HL-60 (cell line): ENCODE data around the gene CPVL.

Experiments
- DNase-seq, 2 experiments: peaks; one replicate each; pipeline ENCODE4 v3.0.0-alpha.2; 2010 to 2020; ENCODE audit warnings: low read depth in 1 of 2, low spot score in 1 of 2
- H3K27ac ChIP-seq: fragments of 250-450 bp; sonication (Bioruptor Pico); replicated peaks from 2 replicates; pipeline ENCODE4 v1.5.1; 2020; ENCODE audit warnings: mild to moderate bottlenecking, moderate library complexity
- H3K27me3 ChIP-seq: fragments of 250-450 bp; sonication (Bioruptor Pico); 2 replicates; pipeline ENCODE4 v1.5.1; 2021; ENCODE audit warnings: mild to moderate bottlenecking, moderate library complexity; ENCODE audit not compliant: insufficient read depth, poor library complexity, severe bottlenecking
- H3K4me3 ChIP-seq: replicated peaks from 2 replicates; pipeline ENCODE4 v1.5.1; 2011; ENCODE audit warnings: mild to moderate bottlenecking, control low read depth, low read length; ENCODE audit not compliant: insufficient read depth
- GABPA ChIP-seq: IDR thresholded peaks from 2 replicates; pipeline ENCODE4 v1.6.1; 2012; ENCODE audit warnings: low read depth
- POLR2AphosphoS5 ChIP-seq: IDR thresholded peaks from 2 replicates; pipeline ENCODE4 v1.6.1; 2012; ENCODE audit warnings: low read depth
- SPI1 ChIP-seq: IDR thresholded peaks from 2 replicates; pipeline ENCODE4 v1.6.1; 2012; ENCODE audit warnings: low read depth, mild to moderate bottlenecking, borderline replicate concordance
- TF ChIP-seq, protein P1 (sequence below): IDR thresholded peaks from one replicate; pipeline ENCODE4 v1.5.1; 2011; ENCODE audit warnings: low read length, control low read depth, inconsistent platforms; ENCODE audit not compliant: insufficient read depth
- TF ChIP-seq, protein P2 (sequence below): IDR thresholded peaks from 2 replicates; pipeline ENCODE4 v1.6.1; 2012; ENCODE audit warnings: low read depth; ENCODE audit not compliant: insufficient replicate concordance

Gene CPVL

DNA sequence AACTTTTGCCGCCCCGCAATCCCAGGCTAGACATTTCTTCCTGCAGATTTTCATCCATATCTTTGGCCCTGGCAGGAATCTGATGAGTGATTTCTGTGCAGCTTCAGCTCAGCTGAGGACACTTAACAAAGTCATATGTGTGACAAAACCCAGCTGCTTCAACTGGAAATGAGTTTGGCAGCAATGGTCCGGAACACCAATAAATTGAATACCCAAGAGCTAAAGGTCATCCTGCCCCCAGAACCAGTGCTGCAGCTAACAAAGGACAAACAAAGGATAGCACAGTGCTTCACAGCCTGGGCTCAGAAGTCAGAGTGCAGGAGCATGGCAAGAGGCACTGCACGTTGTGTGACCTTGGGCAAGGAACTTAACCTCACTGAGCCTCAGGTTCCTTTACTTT is 148.2 kb downstream of the CPVL start:
- Histone ChIP-seq H3K4me3 (no peak overlapping the region), H3K27ac (no peak overlapping the region), H3K27me3 (no peaks in the 10 kb centered on the region)
- TF ChIP-seq POLR2AphosphoS5: no peak
- TF ChIP-seq, protein P1, sequence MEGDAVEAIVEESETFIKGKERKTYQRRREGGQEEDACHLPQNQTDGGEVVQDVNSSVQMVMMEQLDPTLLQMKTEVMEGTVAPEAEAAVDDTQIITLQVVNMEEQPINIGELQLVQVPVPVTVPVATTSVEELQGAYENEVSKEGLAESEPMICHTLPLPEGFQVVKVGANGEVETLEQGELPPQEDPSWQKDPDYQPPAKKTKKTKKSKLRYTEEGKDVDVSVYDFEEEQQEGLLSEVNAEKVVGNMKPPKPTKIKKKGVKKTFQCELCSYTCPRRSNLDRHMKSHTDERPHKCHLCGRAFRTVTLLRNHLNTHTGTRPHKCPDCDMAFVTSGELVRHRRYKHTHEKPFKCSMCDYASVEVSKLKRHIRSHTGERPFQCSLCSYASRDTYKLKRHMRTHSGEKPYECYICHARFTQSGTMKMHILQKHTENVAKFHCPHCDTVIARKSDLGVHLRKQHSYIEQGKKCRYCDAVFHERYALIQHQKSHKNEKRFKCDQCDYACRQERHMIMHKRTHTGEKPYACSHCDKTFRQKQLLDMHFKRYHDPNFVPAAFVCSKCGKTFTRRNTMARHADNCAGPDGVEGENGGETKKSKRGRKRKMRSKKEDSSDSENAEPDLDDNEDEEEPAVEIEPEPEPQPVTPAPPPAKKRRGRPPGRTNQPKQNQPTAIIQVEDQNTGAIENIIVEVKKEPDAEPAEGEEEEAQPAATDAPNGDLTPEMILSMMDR: no peak
- TF ChIP-seq GABPA: no peak
- TF ChIP-seq, protein P2, sequence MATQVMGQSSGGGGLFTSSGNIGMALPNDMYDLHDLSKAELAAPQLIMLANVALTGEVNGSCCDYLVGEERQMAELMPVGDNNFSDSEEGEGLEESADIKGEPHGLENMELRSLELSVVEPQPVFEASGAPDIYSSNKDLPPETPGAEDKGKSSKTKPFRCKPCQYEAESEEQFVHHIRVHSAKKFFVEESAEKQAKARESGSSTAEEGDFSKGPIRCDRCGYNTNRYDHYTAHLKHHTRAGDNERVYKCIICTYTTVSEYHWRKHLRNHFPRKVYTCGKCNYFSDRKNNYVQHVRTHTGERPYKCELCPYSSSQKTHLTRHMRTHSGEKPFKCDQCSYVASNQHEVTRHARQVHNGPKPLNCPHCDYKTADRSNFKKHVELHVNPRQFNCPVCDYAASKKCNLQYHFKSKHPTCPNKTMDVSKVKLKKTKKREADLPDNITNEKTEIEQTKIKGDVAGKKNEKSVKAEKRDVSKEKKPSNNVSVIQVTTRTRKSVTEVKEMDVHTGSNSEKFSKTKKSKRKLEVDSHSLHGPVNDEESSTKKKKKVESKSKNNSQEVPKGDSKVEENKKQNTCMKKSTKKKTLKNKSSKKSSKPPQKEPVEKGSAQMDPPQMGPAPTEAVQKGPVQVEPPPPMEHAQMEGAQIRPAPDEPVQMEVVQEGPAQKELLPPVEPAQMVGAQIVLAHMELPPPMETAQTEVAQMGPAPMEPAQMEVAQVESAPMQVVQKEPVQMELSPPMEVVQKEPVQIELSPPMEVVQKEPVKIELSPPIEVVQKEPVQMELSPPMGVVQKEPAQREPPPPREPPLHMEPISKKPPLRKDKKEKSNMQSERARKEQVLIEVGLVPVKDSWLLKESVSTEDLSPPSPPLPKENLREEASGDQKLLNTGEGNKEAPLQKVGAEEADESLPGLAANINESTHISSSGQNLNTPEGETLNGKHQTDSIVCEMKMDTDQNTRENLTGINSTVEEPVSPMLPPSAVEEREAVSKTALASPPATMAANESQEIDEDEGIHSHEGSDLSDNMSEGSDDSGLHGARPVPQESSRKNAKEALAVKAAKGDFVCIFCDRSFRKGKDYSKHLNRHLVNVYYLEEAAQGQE: no peak
- TF ChIP-seq SPI1: no peak
- DNase-seq: no peak

DNA sequence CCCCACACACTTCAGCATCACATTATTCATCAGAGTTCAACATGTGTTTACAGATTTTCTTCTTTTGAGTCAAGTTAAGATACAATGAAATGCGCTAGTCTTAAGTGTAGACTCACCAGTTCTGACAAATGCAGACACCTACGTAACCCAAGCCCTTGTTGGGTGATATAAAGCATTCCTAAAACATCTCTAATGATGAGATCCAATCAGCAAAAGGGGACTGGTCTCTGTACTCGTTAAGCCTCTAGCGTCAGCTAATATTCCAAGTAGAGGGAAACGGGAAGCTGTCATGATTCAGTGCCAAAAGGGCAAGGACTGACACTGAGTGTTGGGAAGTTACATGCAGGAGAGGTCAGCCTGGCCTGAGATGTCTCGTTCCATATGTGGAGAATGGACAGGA is 149.5 kb downstream of the CPVL start:
- H3K4me3 ChIP-seq: no peak overlapping the region
- no peak for DNase-seq
- no peak for TF ChIP-seq POLR2AphosphoS5
- TF ChIP-seq, protein P2: no peak
- no peak for TF ChIP-seq SPI1
- TF ChIP-seq, protein P1: no peak
- no peak for TF ChIP-seq GABPA
- H3K27me3 ChIP-seq: no peaks in the 10 kb centered on the region
- H3K27ac ChIP-seq: no peak overlapping the region

DNA sequence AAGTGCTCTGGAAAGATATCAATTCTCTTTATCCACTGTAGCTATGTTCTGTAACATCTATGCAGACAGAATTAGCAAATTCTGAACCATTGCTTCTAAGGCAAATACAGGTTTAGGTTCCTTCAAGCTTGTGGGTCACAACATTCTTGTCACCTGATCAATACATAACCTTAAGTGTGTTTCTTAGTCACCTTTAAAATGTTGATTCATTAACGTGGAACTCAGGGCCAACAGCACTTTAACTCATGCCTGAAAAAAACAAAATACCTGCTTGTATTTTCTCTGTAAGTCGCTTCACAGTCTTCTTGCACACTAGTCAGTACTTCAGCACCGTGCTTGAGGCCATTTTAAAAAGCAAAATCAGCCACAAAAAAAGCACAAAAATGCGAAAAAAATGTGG is 153.0 kb downstream of the CPVL start:
- TF ChIP-seq POLR2AphosphoS5: no peak
- TF ChIP-seq, protein P2: no peak
- TF ChIP-seq, protein P1: no peak
- TF ChIP-seq SPI1: no peak
- no peak for TF ChIP-seq GABPA
- Histone ChIP-seq H3K4me3 (no peak overlapping the region), H3K27me3 (no peaks in the 10 kb centered on the region), H3K27ac (no peak overlapping the region)
- DNase-seq: no peak
